ENCODE results near the gene GTPBP2. TPM values are rescaled to one million over a fixed set of nuclear protein-coding genes. Genes with fewer than 3 reads are reported as not detected.

Gene GTPBP2
- total and polyA plus RNA-seq, 11 donors, result 16.6 to 37.1 (median 26.1) TPM

- Histone ChIP-seq H3K27me3 (no peaks in the 10 kb centered on the region), H3K9me3 (no peaks in the 10 kb centered on the region), H3K27ac (peak overlapping the region in 5 of 12 donors; percentile 1 to 53 (median 40)), H3K4me3 (no peak overlapping the region), H3K36me3 (peaks cover 0 to 19% (median 16%) of the 10 kb centered on the region in 9 donors), H3K4me1 (peaks cover 4 to 43% (median 30%) of the 10 kb centered on the region in 12 donors)
- intact Hi-C loops (cut with DNase I), result loop anchor here in 2 of 10 donors (5.0 kb wide), 1 partner anchor 62 kb away; the partner anchor contains the start of genes POLR1C (in 2 of the 2) and YIPF3 (in 2 of the 2)
- 42 to 52% (median 48%) methylated on average over 2 of the region's 2 CpGs for WGBS, 4 donors
- TF ChIP-seq, protein P1, sequence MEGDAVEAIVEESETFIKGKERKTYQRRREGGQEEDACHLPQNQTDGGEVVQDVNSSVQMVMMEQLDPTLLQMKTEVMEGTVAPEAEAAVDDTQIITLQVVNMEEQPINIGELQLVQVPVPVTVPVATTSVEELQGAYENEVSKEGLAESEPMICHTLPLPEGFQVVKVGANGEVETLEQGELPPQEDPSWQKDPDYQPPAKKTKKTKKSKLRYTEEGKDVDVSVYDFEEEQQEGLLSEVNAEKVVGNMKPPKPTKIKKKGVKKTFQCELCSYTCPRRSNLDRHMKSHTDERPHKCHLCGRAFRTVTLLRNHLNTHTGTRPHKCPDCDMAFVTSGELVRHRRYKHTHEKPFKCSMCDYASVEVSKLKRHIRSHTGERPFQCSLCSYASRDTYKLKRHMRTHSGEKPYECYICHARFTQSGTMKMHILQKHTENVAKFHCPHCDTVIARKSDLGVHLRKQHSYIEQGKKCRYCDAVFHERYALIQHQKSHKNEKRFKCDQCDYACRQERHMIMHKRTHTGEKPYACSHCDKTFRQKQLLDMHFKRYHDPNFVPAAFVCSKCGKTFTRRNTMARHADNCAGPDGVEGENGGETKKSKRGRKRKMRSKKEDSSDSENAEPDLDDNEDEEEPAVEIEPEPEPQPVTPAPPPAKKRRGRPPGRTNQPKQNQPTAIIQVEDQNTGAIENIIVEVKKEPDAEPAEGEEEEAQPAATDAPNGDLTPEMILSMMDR (IDR thresholded peaks at IDR 0.05), result no peak
- TF ChIP-seq POLR2A (IDR thresholded peaks at IDR 0.05), result no peak
- DNase-seq, result no peak
- ATAC-seq, result no peak
Measured at GRCh38 chr6:43579171-43579570, 49.9 kb downstream of the GTPBP2 start.

DNA sequence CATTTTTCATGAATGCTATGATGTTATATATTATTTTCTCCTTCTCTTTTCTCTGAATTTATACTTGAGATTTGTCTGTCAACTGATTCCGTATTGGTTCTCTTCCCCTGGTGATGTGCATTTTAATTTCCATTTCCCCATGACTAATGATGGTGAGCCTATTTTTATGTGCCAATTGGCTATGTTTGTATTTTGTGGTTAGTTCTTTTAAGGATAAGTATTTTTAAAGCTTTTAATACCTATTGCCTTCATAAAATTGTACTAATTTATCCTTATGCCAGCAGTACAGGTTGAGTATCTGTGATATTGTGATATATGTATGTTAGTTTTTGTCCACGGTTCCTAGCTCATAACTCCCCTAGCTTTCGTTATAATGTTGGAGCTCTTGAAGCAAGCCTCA is 50.3 kb downstream of the GTPBP2 start:
- H3K27ac ChIP-seq, result peak overlapping the region in 5 of 12 donors; percentile 1 to 53 (median 40)
- intact Hi-C loops (cut with DNase I), result loop anchor here in 2 of 10 donors (5.0 kb wide), 1 partner anchor 61 kb away; the partner anchor contains the start of genes POLR1C (in 2 of the 2) and YIPF3 (in 2 of the 2)

DNA sequence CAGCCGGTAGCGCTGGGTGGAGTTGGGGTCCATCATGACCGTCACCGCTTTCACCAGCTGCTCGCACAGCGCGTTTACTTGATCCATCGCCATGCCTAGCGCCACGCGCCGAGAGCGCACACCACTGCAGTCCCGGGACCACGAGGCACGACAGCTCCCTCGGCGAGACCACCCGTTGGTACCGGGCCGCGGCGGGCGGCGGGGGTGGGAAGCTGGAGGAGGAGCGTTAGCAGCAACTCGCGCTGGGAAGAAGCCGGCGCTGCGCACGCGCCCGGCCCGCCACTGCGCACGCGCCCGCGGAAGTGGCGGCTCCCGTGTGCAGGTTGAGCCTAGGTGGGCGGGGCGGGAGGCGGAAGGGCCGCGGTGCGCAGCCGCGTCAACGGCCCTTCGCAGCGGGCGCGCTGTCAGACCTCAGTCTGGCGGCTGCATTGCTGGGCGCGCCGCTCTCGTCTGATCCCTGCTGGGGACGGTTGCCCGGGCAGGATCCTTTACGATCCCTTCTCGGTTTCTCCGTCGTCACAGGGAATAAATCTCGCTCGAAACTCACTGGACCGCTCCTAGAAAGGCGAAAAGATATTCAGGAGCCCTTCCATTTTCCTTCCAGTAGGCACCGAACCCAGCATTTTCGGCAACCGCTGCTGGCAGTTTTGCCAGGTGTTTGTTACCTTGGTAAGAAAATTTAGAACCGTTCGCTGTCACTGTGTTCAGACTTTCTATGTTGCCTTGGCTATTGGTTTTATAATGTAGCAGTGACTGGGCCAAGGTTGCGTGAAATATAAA is 53.1 kb downstream of the GTPBP2 start, which contains the start of the genes POLH and XPO5:
Gene POLH, plus strand, starts transcription at position 414 of the 780 bp plus-strand sequence. CDS start 6,135 bp downstream, outside the sequence.
Gene XPO5, minus strand, starts transcription at position 267 of the 780 bp plus-strand sequence. Its CDS starts 174 bp downstream, at position 93.
- DNase-seq (peak; percentile 91 to 96 (median 94)), ATAC-seq (peak; percentile 97 to 100 (median 99))
- WGBS, 4 donors, result 0 to 1% (median 1%) methylated on average over 23 to 76 of the region's 76 CpGs
- Histone ChIP-seq H3K9me3 (no peaks in the 10 kb centered on the region), H3K4me1 (peaks cover 4 to 45% (median 30%) of the 10 kb centered on the region in 12 donors), H3K27me3 (no peaks in the 10 kb centered on the region), H3K27ac (peak within 1 kb of the TSS; percentile 21 to 87 (median 78)), H3K36me3 (peaks cover 0 to 25% (median 22%) of the 10 kb centered on the region in 9 donors), H3K4me3 (peak within 1 kb of the TSS; percentile 73 to 98 (median 94))
- intact Hi-C loops (cut with DNase I), result loop anchor here in 2 of 10 donors (5.0 kb wide), 1 partner anchor 59 kb away; the partner anchor contains the start of genes POLR1C (in 2 of the 2) and YIPF3 (in 2 of the 2)
- TF ChIP-seq, protein P1 (IDR thresholded peaks at IDR 0.05), result peak in 6 of 12 donors; percentile 13 to 51 (median 23)
- TF ChIP-seq POLR2A (IDR thresholded peaks at IDR 0.05), result peak in 1 of 2 donors; percentile 98

More for the DNA sequence above, 50.3 kb downstream of the GTPBP2 start:
- peaks cover 4 to 45% (median 30%) of the 10 kb centered on the region in 12 donors for H3K4me1 ChIP-seq
- ATAC-seq (no peak), DNase-seq (no peak)
- no peak overlapping the region for H3K4me3 ChIP-seq
- no peaks in the 10 kb centered on the region for H3K27me3 ChIP-seq
- TF ChIP-seq, protein P1 (IDR thresholded peaks at IDR 0.05), result no peak
- no peak for TF ChIP-seq POLR2A (IDR thresholded peaks at IDR 0.05)
- 62 to 74% (median 70%) methylated on average over 3 of the region's 3 CpGs for WGBS, 4 donors
- H3K9me3 ChIP-seq, result no peaks in the 10 kb centered on the region
- H3K36me3 ChIP-seq, result peaks cover 0 to 15% (median 12%) of the 10 kb centered on the region in 9 donors
